Muscle layer of colon (tissue), 2 donors: ENCODE measurements around the gene PGM5.
A peak's percentile ranks its signal among the peaks of the same experiment; 100 is the strongest.

Experiments used
- H3K27ac ChIP-seq: one replicate; pipeline ENCODE4 v1.7.0; 2013; ENCODE audit warnings: low read depth, mild to moderate bottlenecking, low read length, moderate library complexity
- H3K27me3 ChIP-seq, 2 donors: one replicate each; pipeline ENCODE4 v1.7.0; 2013; ENCODE audit warnings: low read length in 2 of 2, mild to moderate bottlenecking in 2 of 2; ENCODE audit not compliant: insufficient read depth in 2 of 2, control insufficient read depth in 1 of 2
- H3K36me3 ChIP-seq: one replicate; pipeline ENCODE4 v1.7.0; 2013; ENCODE audit warnings: mild to moderate bottlenecking, low read length; ENCODE audit not compliant: insufficient read depth
- H3K4me1 ChIP-seq: one replicate; pipeline ENCODE4 v1.7.0; 2013; ENCODE audit warnings: mild to moderate bottlenecking, low read length; ENCODE audit not compliant: insufficient read depth
- H3K4me3 ChIP-seq, 2 donors: one replicate each; pipeline ENCODE4 v1.7.0; 2013; ENCODE audit warnings: low read length in 2 of 2, low read depth in 1 of 2, mild to moderate bottlenecking in 1 of 2, moderate library complexity in 1 of 2
- H3K9ac ChIP-seq: one replicate; pipeline ENCODE4 v1.7.0; 2013; ENCODE audit warnings: low read length
- H3K9me3 ChIP-seq: one replicate; pipeline ENCODE4 v1.7.0; 2013; ENCODE audit warnings: mild to moderate bottlenecking, low read length
- donor health status: abdominal sarcoma.
- donor health status: Adenocarcinoma of cecum.

PGM5 gene

GRCh38 chr9:68522131-68522530 lies 165.7 kb downstream of the PGM5 start:
- no peak overlapping the region for H3K27ac ChIP-seq
- no peak overlapping the region for H3K4me3 ChIP-seq
- H3K9me3 ChIP-seq, result peaks cover 7% of the 10 kb centered on the region
- peaks cover 24% of the 10 kb centered on the region for H3K36me3 ChIP-seq
- no peak overlapping the region for H3K9ac ChIP-seq
- no peaks in the 10 kb centered on the region for H3K27me3 ChIP-seq
- peaks cover 6% of the 10 kb centered on the region for H3K4me1 ChIP-seq

GRCh38 chr9:68522954-68523353 lies 166.5 kb downstream of the PGM5 start:
- no peaks in the 10 kb centered on the region for H3K27me3 ChIP-seq
- H3K4me1 ChIP-seq, result peaks cover 6% of the 10 kb centered on the region
- H3K36me3 ChIP-seq, result peaks cover 20% of the 10 kb centered on the region
- H3K9me3 ChIP-seq, result peaks cover 3% of the 10 kb centered on the region
- no peak overlapping the region for H3K9ac ChIP-seq
- H3K4me3 ChIP-seq, result no peak overlapping the region
- H3K27ac ChIP-seq, result no peak overlapping the region

GRCh38 chr9:68523367-68523936 lies 167.0 kb downstream of the PGM5 start:
- Histone ChIP-seq H3K4me1 (peaks cover 6% of the 10 kb centered on the region), H3K36me3 (peaks cover 16% of the 10 kb centered on the region), H3K27ac (no peak overlapping the region), H3K9me3 (no peaks in the 10 kb centered on the region), H3K4me3 (no peak overlapping the region), H3K9ac (no peak overlapping the region), H3K27me3 (no peaks in the 10 kb centered on the region)

GRCh38 chr9:68530618-68531017 lies 174.2 kb downstream of the PGM5 start:
- Histone ChIP-seq H3K4me1 (peaks cover 44% of the 10 kb centered on the region), H3K9ac (no peak overlapping the region), H3K9me3 (no peaks in the 10 kb centered on the region), H3K27ac (peak overlapping the region; percentile 45), H3K27me3 (no peaks in the 10 kb centered on the region), H3K36me3 (peaks cover 31% of the 10 kb centered on the region), H3K4me3 (no peak overlapping the region)

- peaks cover 24% of the 10 kb centered on the region for H3K36me3 ChIP-seq
- no peaks in the 10 kb centered on the region for H3K27me3 ChIP-seq
- H3K27ac ChIP-seq, result no peak overlapping the region
- no peak overlapping the region for H3K4me3 ChIP-seq
- peaks cover 57% of the 10 kb centered on the region for H3K4me1 ChIP-seq
- H3K9ac ChIP-seq, result no peak overlapping the region
- no peaks in the 10 kb centered on the region for H3K9me3 ChIP-seq
These were observed 175.7 kb downstream of the PGM5 start for GRCh38 chr9:68532131-68532530.

GRCh38 chr9:68533678-68534077 lies 177.3 kb downstream of the PGM5 start:
- Histone ChIP-seq H3K27ac (peak overlapping the region; percentile 57), H3K9me3 (no peaks in the 10 kb centered on the region), H3K27me3 (no peaks in the 10 kb centered on the region), H3K4me3 (no peak overlapping the region), H3K9ac (no peak overlapping the region), H3K36me3 (peaks cover 24% of the 10 kb centered on the region), H3K4me1 (peaks cover 72% of the 10 kb centered on the region)

GRCh38 chr9:68536876-68537615 lies 180.6 kb downstream of the PGM5 start:
- Histone ChIP-seq H3K27me3 (no peaks in the 10 kb centered on the region), H3K36me3 (peaks cover 1% of the 10 kb centered on the region), H3K4me3 (no peak overlapping the region), H3K9me3 (no peaks in the 10 kb centered on the region), H3K9ac (no peak overlapping the region), H3K27ac (peak overlapping the region; percentile 78), H3K4me1 (peaks cover 74% of the 10 kb centered on the region)

- no peaks in the 10 kb centered on the region for H3K27me3 ChIP-seq
- H3K4me1 ChIP-seq, result peaks cover 79% of the 10 kb centered on the region
- no peak overlapping the region for H3K9ac ChIP-seq
- no peaks in the 10 kb centered on the region for H3K36me3 ChIP-seq
- H3K9me3 ChIP-seq, result no peaks in the 10 kb centered on the region
- peak overlapping the region; percentile 78 for H3K27ac ChIP-seq
- no peak overlapping the region for H3K4me3 ChIP-seq
These were observed 181.1 kb downstream of the PGM5 start for GRCh38 chr9:68537616-68537880.

GRCh38 chr9:68538200-68538599 lies 181.8 kb downstream of the PGM5 start:
- H3K27ac ChIP-seq, result peak overlapping the region; percentile 78
- H3K9me3 ChIP-seq, result no peaks in the 10 kb centered on the region
- no peaks in the 10 kb centered on the region for H3K36me3 ChIP-seq
- no peaks in the 10 kb centered on the region for H3K27me3 ChIP-seq
- H3K4me3 ChIP-seq, result no peak overlapping the region
- H3K9ac ChIP-seq, result no peak overlapping the region
- peaks cover 75% of the 10 kb centered on the region for H3K4me1 ChIP-seq

- Histone ChIP-seq H3K36me3 (no peaks in the 10 kb centered on the region), H3K4me3 (peak within 1 kb of the TSS in 1 of 2 donors; percentile 6), H3K4me1 (peaks cover 53% of the 10 kb centered on the region), H3K27me3 (no peaks in the 10 kb centered on the region), H3K9me3 (no peaks in the 10 kb centered on the region), H3K27ac (peak within 1 kb of the TSS; percentile 46), H3K9ac (no peak within 1 kb of the TSS)
These were observed 184.5 kb downstream of the PGM5 start, which contains the start of gene TMEM252 for GRCh38 chr9:68540712-68541535. Gene TMEM252 (minus strand): TSS chr9:68540883. CDS start chr9:68540814, 69 bp downstream.

GRCh38 chr9:68541568-68541967 lies 185.2 kb downstream of the PGM5 start:
- H3K4me3 ChIP-seq, result peak overlapping the region in 1 of 2 donors; percentile 6
- peaks cover 49% of the 10 kb centered on the region for H3K4me1 ChIP-seq
- no peak overlapping the region for H3K9ac ChIP-seq
- H3K36me3 ChIP-seq, result no peaks in the 10 kb centered on the region
- H3K27ac ChIP-seq, result peak overlapping the region; percentile 46
- H3K27me3 ChIP-seq, result no peaks in the 10 kb centered on the region
- H3K9me3 ChIP-seq, result no peaks in the 10 kb centered on the region
